Iris pigment epithelial cell (primary cell): ENCODE results near the gene PPP3CA.

ENCODE experiments used
- DNase-seq: peaks from one replicate; pipeline ENCODE4 v3.0.0-alpha.2; 2011; ENCODE audit warnings: low read depth

Gene PPP3CA

GRCh38 chr4:101331017-101331416, 16.3 kb downstream of the PPP3CA start:
- DNase-seq: peak; percentile 18

- DNase-seq: no peak
These were observed 17.7 kb downstream of the PPP3CA start for GRCh38 chr4:101329592-101329991.

- no peak for DNase-seq
These were observed 19.2 kb downstream of the PPP3CA start for GRCh38 chr4:101328063-101328602.

- DNase-seq: no peak
These were observed 20.8 kb downstream of the PPP3CA start for GRCh38 chr4:101326576-101326975.

GRCh38 chr4:101322743-101323142, 24.6 kb downstream of the PPP3CA start:
- DNase-seq: no peak

GRCh38 chr4:101321481-101322042, 25.8 kb downstream of the PPP3CA start:
- DNase-seq: peak; percentile 8

GRCh38 chr4:101315786-101316185, 31.5 kb downstream of the PPP3CA start:
- DNase-seq: no peak

- no peak for DNase-seq
These were observed 32.3 kb downstream of the PPP3CA start for GRCh38 chr4:101315041-101315440.

GRCh38 chr4:101309925-101310324, 37.4 kb downstream of the PPP3CA start:
- DNase-seq: no peak

GRCh38 chr4:101307899-101308298, 39.4 kb downstream of the PPP3CA start:
- DNase-seq: peak; percentile 12

GRCh38 chr4:101306764-101307615, 40.3 kb downstream of the PPP3CA start:
- DNase-seq: peak; percentile 10

- peak; percentile 14 for DNase-seq
These were observed 41.1 kb downstream of the PPP3CA start for GRCh38 chr4:101306225-101306624.

GRCh38 chr4:101304916-101305315, 42.4 kb downstream of the PPP3CA start:
- DNase-seq: peak; percentile 76

GRCh38 chr4:101299899-101300540, 47.3 kb downstream of the PPP3CA start:
- no peak for DNase-seq

GRCh38 chr4:101299021-101299420, 48.3 kb downstream of the PPP3CA start:
- DNase-seq: no peak

- peak; percentile 40 for DNase-seq
These were observed 51.6 kb downstream of the PPP3CA start for GRCh38 chr4:101295691-101296090.

GRCh38 chr4:101294597-101294996, 52.7 kb downstream of the PPP3CA start:
- peak; percentile 36 for DNase-seq

GRCh38 chr4:101292901-101293300, 54.4 kb downstream of the PPP3CA start:
- peak; percentile 73 for DNase-seq

- no peak for DNase-seq
These were observed 55.1 kb downstream of the PPP3CA start for GRCh38 chr4:101292214-101292613.

- DNase-seq: no peak
These were observed 56.1 kb downstream of the PPP3CA start for GRCh38 chr4:101291198-101291597.

GRCh38 chr4:101290654-101291053, 56.7 kb downstream of the PPP3CA start:
- no peak for DNase-seq

- no peak for DNase-seq
These were observed 58.0 kb downstream of the PPP3CA start for GRCh38 chr4:101289306-101289705.
